GM18526 (cell line): ENCODE results near the gene ITGAX.

Experiments
- POLR2A ChIP-seq: IDR thresholded peaks from 3 replicates; pipeline ENCODE4 v1.6.1; 2011; ENCODE audit not compliant: insufficient read length; ENCODE audit errors: extremely low read depth

The ITGAX gene

GRCh38 chr16:31361201-31362110, 6.5 kb downstream of the ITGAX start:
- no peak for TF ChIP-seq POLR2A

GRCh38 chr16:31362476-31363405, 7.8 kb downstream of the ITGAX start:
- TF ChIP-seq POLR2A, result no peak

DNA sequence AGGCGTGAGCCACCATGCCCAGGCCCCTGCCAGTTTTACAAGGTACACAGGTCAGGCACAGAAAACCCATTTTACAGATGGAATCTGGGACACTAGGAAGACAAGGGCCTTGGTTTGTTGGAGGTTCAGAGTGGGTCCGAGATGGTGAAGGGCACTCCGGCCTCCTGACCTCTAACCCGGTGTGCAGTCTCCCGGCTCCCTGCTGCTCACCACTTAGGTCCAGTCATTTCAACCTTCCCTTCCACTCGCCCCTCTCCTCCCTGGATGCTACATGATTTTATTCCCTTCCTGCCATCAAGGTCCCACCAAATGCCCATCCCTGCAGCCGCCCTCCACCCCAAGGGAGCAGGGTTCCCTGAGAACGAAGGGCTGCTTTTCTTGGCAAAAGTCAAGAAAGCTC, 8.7 kb downstream of the ITGAX start:
- no peak for TF ChIP-seq POLR2A

- no peak for TF ChIP-seq POLR2A
Measured at GRCh38 chr16:31364421-31364820, 9.4 kb downstream of the ITGAX start.

DNA sequence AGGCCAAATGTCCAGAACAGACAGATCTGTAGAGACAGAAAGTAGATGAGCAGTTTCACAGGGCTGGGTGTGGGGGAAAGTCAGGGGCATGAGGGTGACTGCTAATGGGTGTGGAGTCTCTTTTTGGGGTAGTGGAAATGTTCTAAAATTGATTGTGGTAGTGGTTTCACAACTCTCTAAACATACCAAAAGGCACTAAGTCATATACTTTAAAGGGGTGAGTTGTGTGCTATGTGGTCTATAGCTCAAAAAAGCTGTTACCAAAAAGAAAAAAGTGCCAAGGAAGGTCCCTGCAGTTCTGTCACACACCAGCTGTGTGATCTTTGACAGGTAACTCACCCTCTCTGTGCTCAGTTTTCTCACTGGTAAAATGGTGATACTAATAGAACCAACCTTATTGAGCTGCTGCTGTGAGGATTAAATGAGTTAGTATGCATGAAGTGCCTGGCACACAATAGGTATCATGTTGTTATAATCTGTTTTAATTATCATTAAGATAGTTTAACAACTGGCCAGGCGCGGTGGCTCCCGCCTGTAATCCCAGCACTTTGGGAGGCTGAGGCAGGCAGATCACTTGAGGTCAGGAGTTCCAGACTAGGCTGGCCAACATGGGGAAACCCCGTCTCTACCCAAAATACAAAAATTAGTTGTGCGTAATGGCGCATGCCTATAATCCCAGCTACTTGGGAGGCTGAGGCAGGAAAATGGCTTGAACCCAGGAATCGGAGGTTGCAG, 10.3 kb downstream of the ITGAX start:
- TF ChIP-seq POLR2A, result no peak

DNA sequence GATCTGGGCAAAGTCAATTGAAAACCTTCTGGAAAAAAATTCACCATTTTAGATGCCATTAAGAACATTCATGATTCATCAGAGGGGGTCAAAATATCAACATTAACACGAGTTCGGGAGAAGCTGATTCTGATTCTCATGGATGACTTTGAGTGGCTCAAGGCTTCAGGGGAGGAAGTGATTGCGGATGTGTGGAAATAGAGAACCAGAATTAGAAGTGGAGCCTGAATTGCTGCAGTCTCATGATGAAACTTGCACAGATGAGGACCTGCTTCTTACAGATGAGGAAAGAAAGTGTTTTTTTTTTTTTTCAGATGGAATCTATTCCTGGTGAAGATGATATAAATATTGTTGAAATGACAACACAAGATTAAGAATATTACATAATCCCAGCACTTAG, 12.9 kb downstream of the ITGAX start:
- no peak for TF ChIP-seq POLR2A

DNA sequence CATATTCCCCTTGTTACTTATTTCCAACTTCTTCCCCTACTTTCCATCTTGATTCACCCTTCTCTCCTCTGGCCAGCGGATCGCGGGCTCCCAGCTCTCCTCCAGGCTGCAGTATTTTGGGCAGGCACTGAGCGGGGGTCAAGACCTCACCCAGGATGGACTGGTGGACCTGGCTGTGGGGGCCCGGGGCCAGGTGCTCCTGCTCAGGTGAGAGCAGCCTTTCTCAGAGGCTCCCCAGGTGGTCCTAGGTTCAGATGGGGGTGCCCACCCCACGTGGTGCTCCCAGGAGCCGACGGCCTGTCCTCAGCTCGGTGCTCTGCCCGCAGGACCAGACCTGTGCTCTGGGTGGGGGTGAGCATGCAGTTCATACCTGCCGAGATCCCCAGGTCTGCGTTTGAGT, 16.0 kb downstream of the ITGAX start:
- TF ChIP-seq POLR2A, result no peak

GRCh38 chr16:31371619-31372484, 16.9 kb downstream of the ITGAX start:
- TF ChIP-seq POLR2A, result no peak

GRCh38 chr16:31373235-31373634, 18.3 kb downstream of the ITGAX start:
- no peak for TF ChIP-seq POLR2A

DNA sequence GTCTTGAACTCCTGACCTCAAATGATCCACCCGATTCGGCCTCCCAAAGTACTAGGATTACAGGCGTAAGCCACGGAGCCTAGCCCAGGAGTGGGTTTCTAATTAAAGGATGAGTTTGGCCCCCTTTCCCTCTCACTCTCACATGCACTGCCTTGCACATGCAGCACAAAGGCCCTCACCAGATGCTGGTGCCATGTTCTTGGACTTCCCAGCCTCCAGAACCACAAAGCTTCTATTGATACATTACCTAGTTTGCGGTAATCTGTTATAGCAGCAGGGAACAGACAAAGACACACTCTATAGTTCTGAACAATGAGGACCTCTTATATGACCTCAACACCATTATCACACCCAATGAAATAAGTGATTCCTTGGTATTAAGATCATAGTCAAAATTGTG, 20.3 kb downstream of the ITGAX start:
- no peak for TF ChIP-seq POLR2A

DNA sequence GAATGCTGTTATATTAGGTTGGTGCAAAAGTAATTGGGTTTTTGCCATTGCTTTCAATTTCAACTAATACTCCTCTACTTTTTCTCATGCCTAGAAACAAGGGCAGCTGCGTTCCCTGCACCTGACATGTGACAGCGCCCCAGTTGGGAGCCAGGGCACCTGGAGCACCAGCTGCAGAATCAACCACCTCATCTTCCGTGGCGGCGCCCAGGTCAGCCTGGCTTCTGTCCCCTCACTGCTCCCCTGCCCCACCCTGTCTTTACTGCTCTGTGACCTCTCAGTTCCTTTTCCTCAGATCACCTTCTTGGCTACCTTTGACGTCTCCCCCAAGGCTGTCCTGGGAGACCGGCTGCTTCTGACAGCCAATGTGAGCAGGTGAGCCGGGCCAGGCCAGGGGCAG, 21.7 kb downstream of the ITGAX start:
- no peak for TF ChIP-seq POLR2A

DNA sequence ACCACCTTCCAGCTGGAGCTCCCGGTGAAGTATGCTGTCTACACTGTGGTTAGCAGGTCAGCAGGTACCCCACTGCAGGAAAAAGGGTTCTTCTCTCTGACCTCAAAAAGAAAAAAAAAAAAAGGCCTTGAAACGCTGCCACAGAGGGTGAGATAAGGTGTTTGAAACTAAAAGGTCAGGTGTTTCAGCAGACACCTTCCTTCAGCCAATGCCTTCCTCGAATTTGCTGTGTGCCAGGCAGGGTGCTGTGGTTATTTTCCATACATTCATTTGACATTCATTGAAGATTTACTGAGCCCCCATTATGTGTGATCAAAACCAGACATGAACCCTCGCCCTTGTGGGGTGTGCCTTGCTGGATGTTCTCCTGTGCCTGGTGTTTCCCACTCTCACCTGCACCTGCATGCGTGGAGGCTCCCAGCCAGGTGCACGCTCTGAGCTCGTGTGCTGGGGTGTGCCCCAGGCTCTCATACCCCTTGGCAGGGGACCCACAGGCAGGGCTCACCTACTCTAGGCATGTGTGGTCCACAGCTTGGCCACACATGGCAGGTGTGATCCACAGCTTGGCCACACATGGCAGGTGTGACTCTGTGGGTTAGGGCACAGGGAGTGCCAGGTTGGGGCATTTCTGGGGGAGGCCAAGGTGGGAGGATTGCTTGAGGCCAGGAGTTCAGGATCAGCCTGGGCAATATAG, 22.4 kb downstream of the ITGAX start:
- no peak for TF ChIP-seq POLR2A

- TF ChIP-seq POLR2A, result no peak
Measured at GRCh38 chr16:31380201-31380600, 25.2 kb downstream of the ITGAX start.

GRCh38 chr16:31382485-31383161, 27.6 kb downstream of the ITGAX start:
- TF ChIP-seq POLR2A, result no peak

DNA sequence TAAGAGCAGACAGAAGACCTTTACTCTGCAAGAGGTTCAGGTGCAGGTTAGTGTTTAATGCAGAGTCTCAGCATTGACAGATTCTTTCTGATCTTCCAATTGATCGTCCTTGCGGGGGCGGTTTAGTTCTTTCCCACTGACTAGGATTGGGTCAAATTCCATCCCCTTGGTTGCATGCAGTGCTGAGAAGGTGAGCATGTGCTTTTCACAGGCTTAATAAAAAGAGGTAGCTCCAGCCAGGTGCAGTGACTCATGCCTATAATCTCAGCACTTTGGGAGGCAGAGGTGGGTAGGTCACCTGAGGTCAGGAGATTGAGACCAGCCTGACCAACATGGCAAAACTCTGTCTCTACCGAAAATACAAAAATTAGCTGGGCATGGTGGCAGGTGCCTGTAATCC, 30.7 kb downstream of the ITGAX start:
- TF ChIP-seq POLR2A, result no peak
